Stomach smooth muscle (tissue), 2 donors: ENCODE results near the gene DRG2.

Source experiments
- H3K27ac ChIP-seq: one replicate; pipeline ENCODE4 v1.7.0; 2013; ENCODE audit warnings: mild to moderate bottlenecking, low read length, inconsistent platforms
- H3K27me3 ChIP-seq, 2 donors: one replicate each; pipeline ENCODE4 v1.7.0; 2013; ENCODE audit warnings: low read length in 2 of 2; ENCODE audit not compliant: insufficient read depth in 2 of 2, control insufficient read depth in 1 of 2
- H3K36me3 ChIP-seq, 2 donors: one replicate each; pipeline ENCODE4 v1.7.0; 2013; ENCODE audit warnings: low read length in 2 of 2; ENCODE audit not compliant: control insufficient read depth in 2 of 2, insufficient read depth in 2 of 2
- H3K4me1 ChIP-seq: one replicate; pipeline ENCODE4 v1.7.0; 2013; ENCODE audit warnings: low read length; ENCODE audit not compliant: control insufficient read depth, insufficient read depth
- H3K4me3 ChIP-seq, 2 donors: one replicate each; pipeline ENCODE4 v1.7.0; 2013; ENCODE audit warnings: low read length in 2 of 2
- H3K9ac ChIP-seq, 2 donors: one replicate each; pipeline ENCODE4 v1.7.0; 2013; ENCODE audit warnings: low read length in 2 of 2, mild to moderate bottlenecking in 1 of 2
- H3K9me3 ChIP-seq, 2 donors: one replicate each; pipeline ENCODE4 v1.7.0; 2013; ENCODE audit warnings: low read length in 2 of 2; ENCODE audit not compliant: control insufficient read depth in 2 of 2
- donor health status: healthy.
- donor health status: Pancreatic carcinoma.

The DRG2 gene

GRCh38 chr17:18117533-18117932 is 29.8 kb downstream of the DRG2 start:
- Histone ChIP-seq H3K9me3 (no peaks in the 10 kb centered on the region), H3K4me1 (no peaks in the 10 kb centered on the region), H3K36me3 (no peaks in the 10 kb centered on the region), H3K27ac (no peak overlapping the region), H3K4me3 (no peak overlapping the region), H3K27me3 (peaks cover 0 to 11% of the 10 kb centered on the region in 2 donors), H3K9ac (no peak overlapping the region)

GRCh38 chr17:18117982-18118975 is 30.5 kb downstream of the DRG2 start:
- no peaks in the 10 kb centered on the region for H3K4me1 ChIP-seq
- no peak overlapping the region for H3K9ac ChIP-seq
- H3K27ac ChIP-seq: no peak overlapping the region
- no peaks in the 10 kb centered on the region for H3K36me3 ChIP-seq
- peaks cover 0 to 11% of the 10 kb centered on the region in 2 donors for H3K27me3 ChIP-seq
- no peak overlapping the region for H3K4me3 ChIP-seq
- no peaks in the 10 kb centered on the region for H3K9me3 ChIP-seq

- H3K4me1 ChIP-seq: no peaks in the 10 kb centered on the region
These were observed 31.5 kb downstream of the DRG2 start for GRCh38 chr17:18119166-18119745.

GRCh38 chr17:18119938-18120337 is 32.2 kb downstream of the DRG2 start:
- H3K36me3 ChIP-seq: no peaks in the 10 kb centered on the region
- no peak overlapping the region for H3K4me3 ChIP-seq
- H3K27me3 ChIP-seq: peaks cover 0 to 9% of the 10 kb centered on the region in 2 donors
- H3K9me3 ChIP-seq: no peaks in the 10 kb centered on the region
- H3K4me1 ChIP-seq: no peaks in the 10 kb centered on the region
- H3K9ac ChIP-seq: no peak overlapping the region
- no peak overlapping the region for H3K27ac ChIP-seq

More at GRCh38 chr17:18119166-18119745, 31.5 kb downstream of the DRG2 start:
- Histone ChIP-seq H3K27ac (no peak overlapping the region), H3K9ac (no peak overlapping the region), H3K36me3 (no peaks in the 10 kb centered on the region), H3K9me3 (no peaks in the 10 kb centered on the region), H3K27me3 (peaks cover 0 to 11% of the 10 kb centered on the region in 2 donors), H3K4me3 (no peak overlapping the region)

GRCh38 chr17:18120461-18121017 is 32.8 kb downstream of the DRG2 start:
- peaks cover 0 to 6% of the 10 kb centered on the region in 2 donors for H3K27me3 ChIP-seq
- H3K4me1 ChIP-seq: no peaks in the 10 kb centered on the region
- no peaks in the 10 kb centered on the region for H3K9me3 ChIP-seq
- no peak overlapping the region for H3K9ac ChIP-seq
- H3K36me3 ChIP-seq: no peaks in the 10 kb centered on the region
- H3K4me3 ChIP-seq: no peak overlapping the region
- no peak overlapping the region for H3K27ac ChIP-seq

GRCh38 chr17:18121144-18121910 is 33.6 kb downstream of the DRG2 start:
- no peaks in the 10 kb centered on the region for H3K27me3 ChIP-seq
- no peaks in the 10 kb centered on the region for H3K9me3 ChIP-seq
- H3K4me1 ChIP-seq: no peaks in the 10 kb centered on the region
- H3K4me3 ChIP-seq: no peak overlapping the region
- H3K36me3 ChIP-seq: no peaks in the 10 kb centered on the region
- no peak overlapping the region for H3K9ac ChIP-seq
- H3K27ac ChIP-seq: no peak overlapping the region

- Histone ChIP-seq H3K4me3 (no peak overlapping the region), H3K9ac (no peak overlapping the region)
These were observed 35.4 kb downstream of the DRG2 start for GRCh38 chr17:18122990-18123753.

GRCh38 chr17:18124345-18125126 is 36.8 kb downstream of the DRG2 start:
- no peaks in the 10 kb centered on the region for H3K36me3 ChIP-seq
- H3K4me3 ChIP-seq: no peak overlapping the region
- no peak overlapping the region for H3K9ac ChIP-seq
- no peaks in the 10 kb centered on the region for H3K9me3 ChIP-seq
- H3K4me1 ChIP-seq: no peaks in the 10 kb centered on the region
- H3K27ac ChIP-seq: no peak overlapping the region
- H3K27me3 ChIP-seq: no peaks in the 10 kb centered on the region

More at GRCh38 chr17:18122990-18123753, 35.4 kb downstream of the DRG2 start:
- Histone ChIP-seq H3K27ac (no peak overlapping the region), H3K4me1 (no peaks in the 10 kb centered on the region), H3K36me3 (no peaks in the 10 kb centered on the region), H3K27me3 (no peaks in the 10 kb centered on the region), H3K9me3 (no peaks in the 10 kb centered on the region)

- Histone ChIP-seq H3K27ac (no peak overlapping the region), H3K27me3 (peaks cover 0 to 2% of the 10 kb centered on the region in 2 donors), H3K9me3 (no peaks in the 10 kb centered on the region)
These were observed 41.3 kb downstream of the DRG2 start for GRCh38 chr17:18129041-18129502.

More at GRCh38 chr17:18129041-18129502, 41.3 kb downstream of the DRG2 start:
- H3K9ac ChIP-seq: no peak overlapping the region
- H3K36me3 ChIP-seq: no peaks in the 10 kb centered on the region
- no peak overlapping the region for H3K4me3 ChIP-seq
- no peaks in the 10 kb centered on the region for H3K4me1 ChIP-seq
